Measurements from ENCODE around the gene POLR3G. TPM values are rescaled to one million over a fixed set of nuclear protein-coding genes. Genes with fewer than 3 reads are reported as not detected.

The POLR3G gene
- total RNA-seq, 1 donor from 2014 or later: 3.2 TPM

GRCh38 chr5:90518661-90519060, 44.0 kb downstream of the POLR3G start:
- Mint-ChIP-seq H3K4me1 (ENCODE audit: low read depth) (peaks cover 6% of the 10 kb centered on the region), H3K36me3 (ENCODE audit: insufficient read depth) (peaks cover 26% of the 10 kb centered on the region), H3K4me3 (ENCODE audit: low read depth) (no peak overlapping the region), H3K27ac (no peak overlapping the region), H3K27me3 (no peaks in the 10 kb centered on the region), H3K9me3 (ENCODE audit: low read depth) (no peaks in the 10 kb centered on the region)
- no peak for TF ChIP-seq CTCF (IDR thresholded peaks at IDR 0.05; ENCODE audit: unreplicated experiment)
- no peak for DNase-seq (ENCODE audit: low spot score, unreplicated experiment)

GRCh38 chr5:90519081-90519480, 44.4 kb downstream of the POLR3G start:
- H3K9me3 Mint-ChIP-seq (ENCODE audit: low read depth): no peaks in the 10 kb centered on the region
- no peak for TF ChIP-seq CTCF (IDR thresholded peaks at IDR 0.05; ENCODE audit: unreplicated experiment)
- peaks cover 28% of the 10 kb centered on the region for H3K36me3 Mint-ChIP-seq (ENCODE audit: insufficient read depth)
- no peaks in the 10 kb centered on the region for H3K27me3 Mint-ChIP-seq
- no peak for DNase-seq (ENCODE audit: low spot score, unreplicated experiment)
- no peak overlapping the region for H3K4me3 Mint-ChIP-seq (ENCODE audit: low read depth)
- H3K4me1 Mint-ChIP-seq (ENCODE audit: low read depth): peaks cover 2% of the 10 kb centered on the region
- H3K27ac Mint-ChIP-seq: no peak overlapping the region

GRCh38 chr5:90528601-90529193, 54.0 kb downstream of the POLR3G start:
- Mint-ChIP-seq H3K4me1 (ENCODE audit: low read depth) (peaks cover 19% of the 10 kb centered on the region), H3K27ac (peak overlapping the region; percentile 94), H3K9me3 (ENCODE audit: low read depth) (no peaks in the 10 kb centered on the region), H3K36me3 (ENCODE audit: insufficient read depth) (peaks cover 7% of the 10 kb centered on the region), H3K4me3 (ENCODE audit: low read depth) (peak overlapping the region; percentile 99), H3K27me3 (no peaks in the 10 kb centered on the region)
- TF ChIP-seq CTCF (IDR thresholded peaks at IDR 0.05; ENCODE audit: unreplicated experiment): no peak
- DNase-seq (ENCODE audit: low spot score, unreplicated experiment): no peak

DNA sequence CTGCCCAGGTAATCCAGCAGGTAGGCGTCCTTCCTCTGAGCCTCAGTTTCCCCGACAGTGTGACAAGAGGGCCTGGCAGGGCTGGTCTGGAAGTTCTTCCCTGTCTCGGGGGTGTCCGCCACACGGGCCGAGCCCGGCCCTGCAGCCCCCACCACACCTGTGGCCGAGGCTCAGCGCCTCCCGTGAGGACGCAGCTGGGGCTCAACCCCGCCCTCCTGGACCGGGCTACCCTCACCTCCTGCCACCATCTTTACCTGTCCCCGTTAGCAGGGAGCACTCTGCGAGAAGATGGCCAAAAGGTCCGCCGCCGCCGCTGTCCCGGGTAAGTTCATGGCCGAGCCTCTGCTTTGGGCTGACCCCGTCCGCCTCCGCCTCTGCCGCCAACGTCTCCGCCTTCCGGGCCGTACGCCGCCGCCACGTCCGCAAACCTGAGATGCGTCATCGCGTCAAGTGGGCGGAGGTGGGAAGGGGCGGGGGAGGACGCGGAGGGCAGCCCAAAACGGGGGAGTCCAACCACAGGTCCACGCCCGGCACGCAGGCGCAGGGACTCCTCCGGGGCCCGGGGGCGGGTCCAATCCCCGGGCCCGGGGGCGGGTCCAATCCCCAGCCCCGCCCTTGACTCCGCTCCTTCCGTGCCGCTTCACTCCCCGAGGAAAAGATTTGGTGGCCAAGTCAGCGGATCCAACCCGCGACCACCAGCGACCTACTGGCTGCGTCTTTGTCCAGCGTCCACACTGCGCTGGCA, 54.7 kb downstream of the POLR3G start, which contains the start of gene LYSMD3:
Gene LYSMD3 (minus strand): TSS at position 391 of the 745 bp plus-strand sequence. CDS start 4,295 bp downstream, outside the sequence.
- peaks cover 6% of the 10 kb centered on the region for H3K36me3 Mint-ChIP-seq (ENCODE audit: insufficient read depth)
- H3K4me1 Mint-ChIP-seq (ENCODE audit: low read depth): peaks cover 19% of the 10 kb centered on the region
- H3K4me3 Mint-ChIP-seq (ENCODE audit: low read depth): peak within 1 kb of the TSS; percentile 99
- peak; percentile 95 for DNase-seq (ENCODE audit: low spot score, unreplicated experiment)
- TF ChIP-seq CTCF (IDR thresholded peaks at IDR 0.05; ENCODE audit: unreplicated experiment): no peak
- H3K27me3 Mint-ChIP-seq: no peaks in the 10 kb centered on the region
- H3K9me3 Mint-ChIP-seq (ENCODE audit: low read depth): no peaks in the 10 kb centered on the region
- H3K27ac Mint-ChIP-seq: peak within 1 kb of the TSS; percentile 99

DNA sequence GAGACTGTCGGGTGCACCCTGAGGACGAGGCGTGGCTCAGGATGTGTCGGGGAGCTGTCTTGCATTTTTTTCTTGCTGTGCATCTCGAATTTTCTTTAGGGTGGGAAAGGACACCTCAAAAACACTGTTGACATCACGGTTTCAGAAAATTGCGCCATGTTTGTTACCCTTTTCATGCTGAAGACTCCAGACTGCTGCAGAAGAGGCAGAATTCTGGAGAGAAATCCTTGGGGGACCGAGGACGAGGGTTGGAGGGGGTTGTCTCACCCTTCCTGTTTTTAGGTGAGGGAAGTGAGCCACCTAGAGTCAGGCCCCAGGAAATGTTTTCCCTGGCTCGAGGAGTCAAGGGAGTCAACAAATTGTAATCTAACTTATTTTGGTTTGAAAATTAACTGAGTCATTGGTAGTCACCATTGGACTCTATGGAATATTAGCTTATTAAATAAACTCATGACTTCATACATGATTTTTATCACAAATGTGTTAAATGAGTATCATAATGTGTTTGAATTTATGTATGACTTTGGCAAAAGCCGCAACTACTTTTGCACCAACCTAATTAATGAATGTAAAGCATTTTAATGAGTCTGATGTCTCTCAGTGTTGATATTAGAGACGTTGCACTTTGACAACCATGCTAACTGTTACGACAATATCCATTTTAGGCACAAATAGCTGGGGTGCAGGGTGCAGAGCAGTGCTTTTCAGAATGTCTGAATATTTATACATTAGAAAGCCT, 55.4 kb downstream of the POLR3G start:
- no peaks in the 10 kb centered on the region for H3K9me3 Mint-ChIP-seq (ENCODE audit: low read depth)
- DNase-seq (ENCODE audit: low spot score, unreplicated experiment): peak; percentile 46
- peak overlapping the region; percentile 99 for H3K4me3 Mint-ChIP-seq (ENCODE audit: low read depth)
- peak; percentile 72 for TF ChIP-seq CTCF (IDR thresholded peaks at IDR 0.05; ENCODE audit: unreplicated experiment)
- peak overlapping the region; percentile 99 for H3K27ac Mint-ChIP-seq
- no peaks in the 10 kb centered on the region for H3K27me3 Mint-ChIP-seq
- H3K36me3 Mint-ChIP-seq (ENCODE audit: insufficient read depth): peaks cover under 1% of the 10 kb centered on the region
- H3K4me1 Mint-ChIP-seq (ENCODE audit: low read depth): peaks cover 19% of the 10 kb centered on the region
